Measurements from ENCODE around the gene TUBGCP5.

Gene TUBGCP5

GRCh38 chr15:22973987-22974386 is 65.4 kb downstream of the TUBGCP5 start:
- no peak for DNase-seq

- DNase-seq: no peak
These were observed 66.1 kb downstream of the TUBGCP5 start for GRCh38 chr15:22973286-22973685.

- no peak for DNase-seq
These were observed 69.9 kb downstream of the TUBGCP5 start for GRCh38 chr15:22969489-22969888.

- DNase-seq: no peak
These were observed 71.0 kb downstream of the TUBGCP5 start for GRCh38 chr15:22968366-22968765.

- no peak for DNase-seq
These were observed 72.1 kb downstream of the TUBGCP5 start for GRCh38 chr15:22967084-22967770.

- DNase-seq: no peak
These were observed 72.9 kb downstream of the TUBGCP5 start for GRCh38 chr15:22966321-22967083.

- DNase-seq: no peak
These were observed 75.7 kb downstream of the TUBGCP5 start for GRCh38 chr15:22963641-22964040.

- no peak for DNase-seq
These were observed 76.8 kb downstream of the TUBGCP5 start for GRCh38 chr15:22962611-22963010.

GRCh38 chr15:22961762-22962161 is 77.6 kb downstream of the TUBGCP5 start:
- DNase-seq: no peak

- DNase-seq: no peak
These were observed 78.8 kb downstream of the TUBGCP5 start for GRCh38 chr15:22960556-22960955.

GRCh38 chr15:22960126-22960525 is 79.2 kb downstream of the TUBGCP5 start:
- no peak for DNase-seq

- DNase-seq: no peak
These were observed 79.9 kb downstream of the TUBGCP5 start for GRCh38 chr15:22959321-22960101.

- DNase-seq: no peak
These were observed 80.7 kb downstream of the TUBGCP5 start for GRCh38 chr15:22958487-22959280.

- no peak for DNase-seq
These were observed 82.5 kb downstream of the TUBGCP5 start for GRCh38 chr15:22956978-22957260.

GRCh38 chr15:22956257-22956977 is 83.0 kb downstream of the TUBGCP5 start:
- DNase-seq: no peak

GRCh38 chr15:22955544-22956119 is 83.7 kb downstream of the TUBGCP5 start:
- DNase-seq: no peak

- DNase-seq: no peak
These were observed 84.4 kb downstream of the TUBGCP5 start for GRCh38 chr15:22954798-22955543.

- no peak for DNase-seq
These were observed 85.0 kb downstream of the TUBGCP5 start for GRCh38 chr15:22954326-22954725.

GRCh38 chr15:22952796-22953579 is 86.4 kb downstream of the TUBGCP5 start:
- no peak for DNase-seq
